K562 (cell line): ENCODE results near the gene NR1H3. TPM values are rescaled to one million over a fixed set of nuclear protein-coding genes. Genes with fewer than 3 reads are reported as not detected.

Source experiments
- ARID1B ChIP-seq: fragments of 450-650 bp; IDR thresholded peaks from 2 replicates; pipeline ENCODE4 v1.6.1; 2016; ENCODE audit warnings: antibody characterized with exemption, mild to moderate bottlenecking, inconsistent platforms
- BACH1 ChIP-seq: fragments of 200-800 bp; sonication (Bioruptor generic); IDR thresholded peaks from 2 replicates; pipeline ENCODE4 v1.6.1; 2016; ENCODE audit warnings: missing genetic modification characterization, missing compliant biosample characterization
- HDAC3 ChIP-seq: fragments of 450-650 bp; IDR thresholded peaks from 2 replicates; pipeline ENCODE4 v1.6.1; 2018; ENCODE audit warnings: borderline replicate concordance, mild to moderate bottlenecking, moderate library complexity; ENCODE audit not compliant: partially characterized antibody
- KHSRP ChIP-seq: fragments of 450-650 bp; IDR thresholded peaks from 2 replicates; pipeline ENCODE4 v1.6.1; 2017
- LCOR ChIP-seq: sonication (generic); formaldehyde crosslinking; IDR thresholded peaks from 2 replicates; pipeline ENCODE4 v1.8.0; 2022; ENCODE audit warnings: mild to moderate bottlenecking, missing genetic modification reagents
- POLR2A ChIP-seq: fragments of 450-650 bp; conservative IDR thresholded peaks from 2 replicates; pipeline ENCODE4 v1.6.1; 2016
- PRPF4 ChIP-seq: fragments of 200-400 bp; formaldehyde crosslinking; IDR thresholded peaks from one replicate; pipeline ENCODE4 v1.6.1; 2017; ENCODE audit warnings: low read length, low read depth, mild to moderate bottlenecking; ENCODE audit not compliant: insufficient read depth, poor library complexity, severe bottlenecking
- RAD21 ChIP-seq, 2 experiments: fragments of 250-450 bp in 1 of 2; fragments of 450-650 bp in 1 of 2; sonication (Bioruptor Pico) in 1 of 2; formaldehyde crosslinking in 1 of 2; IDR thresholded peaks in 1 of 2; conservative IDR thresholded peaks in 1 of 2; 2 replicates each; pipeline versions ENCODE4 v1.4.0 to v1.8.0; 2020 to 2022; ENCODE audit warnings: mild to moderate bottlenecking in 2 of 2, moderate library complexity in 1 of 2
- TFAM ChIP-seq: fragments of 250-450 bp; sonication (Bioruptor Pico); conservative IDR thresholded peaks from 2 replicates; pipeline ENCODE4 v1.5.0; 2021; ENCODE audit warnings: mild to moderate bottlenecking, moderate library complexity
- ZBTB1 ChIP-seq: sonication (generic); formaldehyde crosslinking; IDR thresholded peaks from 2 replicates; pipeline ENCODE4 v1.8.1; 2023; ENCODE audit warnings: missing genetic modification reagents, low read depth, mild to moderate bottlenecking, borderline replicate concordance
- ZNF197 ChIP-seq: fragments of 200-800 bp; sonication (Bioruptor generic); IDR thresholded peaks from 2 replicates; pipeline ENCODE4 v1.6.1; 2016; ENCODE audit warnings: low read depth, missing genetic modification characterization, missing compliant biosample characterization
- polyA plus RNA-seq, 8 experiments: library from polyadenylated mRNA; depleted of rRNA in 4 of 8; stranded (reverse) in 5 of 8; unstranded in 3 of 8; fragments of >200 nt; fragmentation: Nextera tagmentation in 2 of 8; fragmentation: Illumina TruSeq in 1 of 8; extraction: Ambion mirVana in 2 of 8; extraction: Trizol in 1 of 8; gene quantifications; 2 replicates each; pipeline versions ENCODE4 v1.2.1 to v1.2.3, GENCODE V29; 2011 to 2014; ENCODE audit warnings: inconsistent platforms in 1 of 8, missing spikeins in 1 of 8
- total RNA-seq, 7 experiments: library from RNA; depleted of rRNA in 6 of 7; stranded (reverse); fragments of >200 nt in 6 of 7; fragmentation: Illumina TruSeq in 2 of 7; extraction: Trizol in 2 of 7; gene quantifications; 2 replicates each; pipeline versions ENCODE4 v1.2.1 to v1.2.3, GENCODE V29; 2011 to 2021; ENCODE audit warnings: low replicate concordance in 1 of 7
- TF ChIP-seq, protein P1 (sequence below): sonication (generic); formaldehyde crosslinking; IDR thresholded peaks from 2 replicates; pipeline ENCODE4 v1.8.1; 2023; ENCODE audit warnings: mild to moderate bottlenecking, missing genetic modification reagents
- TF ChIP-seq, protein P2 (sequence below): fragments of 150-350 bp; IDR thresholded peaks from 2 replicates; pipeline ENCODE4 v1.6.1; 2014; ENCODE audit warnings: low read depth, mild to moderate bottlenecking, low read length, borderline replicate concordance
- TF ChIP-seq, protein P3 (sequence below): fragments of 450-650 bp; IDR thresholded peaks from 2 replicates; pipeline ENCODE4 v1.6.1; 2017; ENCODE audit warnings: antibody characterized with exemption, mild to moderate bottlenecking
- TF ChIP-seq, protein P4 (sequence below): fragments of 250-450 bp; sonication (Bioruptor Pico); IDR thresholded peaks from 2 replicates; pipeline ENCODE4 v1.8.0; 2021; ENCODE audit warnings: moderate library complexity, mild to moderate bottlenecking, inconsistent platforms

Gene NR1H3
- total and polyA plus RNA-seq, 9 of the 15 experiments (the other 6 are each of a cell fraction or from before 2014, with no cell fraction given) = 8.2 to 26.0 (median 11.9) TPM

DNA sequence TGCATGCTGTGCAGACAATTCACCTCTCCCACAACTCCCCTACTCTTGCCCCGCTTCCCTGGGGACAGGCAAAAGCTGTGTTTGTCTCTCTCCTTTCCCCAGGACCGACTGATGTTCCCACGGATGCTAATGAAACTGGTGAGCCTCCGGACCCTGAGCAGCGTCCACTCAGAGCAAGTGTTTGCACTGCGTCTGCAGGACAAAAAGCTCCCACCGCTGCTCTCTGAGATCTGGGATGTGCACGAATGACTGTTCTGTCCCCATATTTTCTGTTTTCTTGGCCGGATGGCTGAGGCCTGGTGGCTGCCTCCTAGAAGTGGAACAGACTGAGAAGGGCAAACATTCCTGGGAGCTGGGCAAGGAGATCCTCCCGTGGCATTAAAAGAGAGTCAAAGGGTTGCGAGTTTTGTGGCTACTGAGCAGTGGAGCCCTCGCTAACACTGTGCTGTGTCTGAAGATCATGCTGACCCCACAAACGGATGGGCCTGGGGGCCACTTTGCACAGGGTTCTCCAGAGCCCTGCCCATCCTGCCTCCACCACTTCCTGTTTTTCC, 10.7 kb downstream of the NR1H3 start (continued):
- TF ChIP-seq, protein P1, sequence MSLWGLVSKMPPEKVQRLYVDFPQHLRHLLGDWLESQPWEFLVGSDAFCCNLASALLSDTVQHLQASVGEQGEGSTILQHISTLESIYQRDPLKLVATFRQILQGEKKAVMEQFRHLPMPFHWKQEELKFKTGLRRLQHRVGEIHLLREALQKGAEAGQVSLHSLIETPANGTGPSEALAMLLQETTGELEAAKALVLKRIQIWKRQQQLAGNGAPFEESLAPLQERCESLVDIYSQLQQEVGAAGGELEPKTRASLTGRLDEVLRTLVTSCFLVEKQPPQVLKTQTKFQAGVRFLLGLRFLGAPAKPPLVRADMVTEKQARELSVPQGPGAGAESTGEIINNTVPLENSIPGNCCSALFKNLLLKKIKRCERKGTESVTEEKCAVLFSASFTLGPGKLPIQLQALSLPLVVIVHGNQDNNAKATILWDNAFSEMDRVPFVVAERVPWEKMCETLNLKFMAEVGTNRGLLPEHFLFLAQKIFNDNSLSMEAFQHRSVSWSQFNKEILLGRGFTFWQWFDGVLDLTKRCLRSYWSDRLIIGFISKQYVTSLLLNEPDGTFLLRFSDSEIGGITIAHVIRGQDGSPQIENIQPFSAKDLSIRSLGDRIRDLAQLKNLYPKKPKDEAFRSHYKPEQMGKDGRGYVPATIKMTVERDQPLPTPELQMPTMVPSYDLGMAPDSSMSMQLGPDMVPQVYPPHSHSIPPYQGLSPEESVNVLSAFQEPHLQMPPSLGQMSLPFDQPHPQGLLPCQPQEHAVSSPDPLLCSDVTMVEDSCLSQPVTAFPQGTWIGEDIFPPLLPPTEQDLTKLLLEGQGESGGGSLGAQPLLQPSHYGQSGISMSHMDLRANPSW = 0 out of 2 replicates have a peak, but pooled peaks have one; percentile 14
- TF ChIP-seq RAD21 (CRISPR knock-in tag; conservative IDR thresholded peaks at IDR 0.05 in 1 of 2, IDR thresholded peaks at IDR 0.05 in 1 of 2) = no peak
- no peak for TF ChIP-seq ZBTB1
- 0 out of 2 replicates have a peak, but pooled peaks have one; percentile 11 for TF ChIP-seq LCOR (CRISPR knock-in tag)
- no peak for TF ChIP-seq KHSRP
- TF ChIP-seq, protein P2, sequence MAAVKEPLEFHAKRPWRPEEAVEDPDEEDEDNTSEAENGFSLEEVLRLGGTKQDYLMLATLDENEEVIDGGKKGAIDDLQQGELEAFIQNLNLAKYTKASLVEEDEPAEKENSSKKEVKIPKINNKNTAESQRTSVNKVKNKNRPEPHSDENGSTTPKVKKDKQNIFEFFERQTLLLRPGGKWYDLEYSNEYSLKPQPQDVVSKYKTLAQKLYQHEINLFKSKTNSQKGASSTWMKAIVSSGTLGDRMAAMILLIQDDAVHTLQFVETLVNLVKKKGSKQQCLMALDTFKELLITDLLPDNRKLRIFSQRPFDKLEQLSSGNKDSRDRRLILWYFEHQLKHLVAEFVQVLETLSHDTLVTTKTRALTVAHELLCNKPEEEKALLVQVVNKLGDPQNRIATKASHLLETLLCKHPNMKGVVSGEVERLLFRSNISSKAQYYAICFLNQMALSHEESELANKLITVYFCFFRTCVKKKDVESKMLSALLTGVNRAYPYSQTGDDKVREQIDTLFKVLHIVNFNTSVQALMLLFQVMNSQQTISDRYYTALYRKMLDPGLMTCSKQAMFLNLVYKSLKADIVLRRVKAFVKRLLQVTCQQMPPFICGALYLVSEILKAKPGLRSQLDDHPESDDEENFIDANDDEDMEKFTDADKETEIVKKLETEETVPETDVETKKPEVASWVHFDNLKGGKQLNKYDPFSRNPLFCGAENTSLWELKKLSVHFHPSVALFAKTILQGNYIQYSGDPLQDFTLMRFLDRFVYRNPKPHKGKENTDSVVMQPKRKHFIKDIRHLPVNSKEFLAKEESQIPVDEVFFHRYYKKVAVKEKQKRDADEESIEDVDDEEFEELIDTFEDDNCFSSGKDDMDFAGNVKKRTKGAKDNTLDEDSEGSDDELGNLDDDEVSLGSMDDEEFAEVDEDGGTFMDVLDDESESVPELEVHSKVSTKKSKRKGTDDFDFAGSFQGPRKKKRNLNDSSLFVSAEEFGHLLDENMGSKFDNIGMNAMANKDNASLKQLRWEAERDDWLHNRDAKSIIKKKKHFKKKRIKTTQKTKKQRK = no peak
- no peak for TF ChIP-seq ARID1B
- TF ChIP-seq BACH1 = 0 out of 2 replicates have a peak, but pooled peaks have one; percentile 64
- no peak for TF ChIP-seq HDAC3
- TF ChIP-seq PRPF4 = no peak
- no peak for TF ChIP-seq POLR2A
- TF ChIP-seq, protein P3, sequence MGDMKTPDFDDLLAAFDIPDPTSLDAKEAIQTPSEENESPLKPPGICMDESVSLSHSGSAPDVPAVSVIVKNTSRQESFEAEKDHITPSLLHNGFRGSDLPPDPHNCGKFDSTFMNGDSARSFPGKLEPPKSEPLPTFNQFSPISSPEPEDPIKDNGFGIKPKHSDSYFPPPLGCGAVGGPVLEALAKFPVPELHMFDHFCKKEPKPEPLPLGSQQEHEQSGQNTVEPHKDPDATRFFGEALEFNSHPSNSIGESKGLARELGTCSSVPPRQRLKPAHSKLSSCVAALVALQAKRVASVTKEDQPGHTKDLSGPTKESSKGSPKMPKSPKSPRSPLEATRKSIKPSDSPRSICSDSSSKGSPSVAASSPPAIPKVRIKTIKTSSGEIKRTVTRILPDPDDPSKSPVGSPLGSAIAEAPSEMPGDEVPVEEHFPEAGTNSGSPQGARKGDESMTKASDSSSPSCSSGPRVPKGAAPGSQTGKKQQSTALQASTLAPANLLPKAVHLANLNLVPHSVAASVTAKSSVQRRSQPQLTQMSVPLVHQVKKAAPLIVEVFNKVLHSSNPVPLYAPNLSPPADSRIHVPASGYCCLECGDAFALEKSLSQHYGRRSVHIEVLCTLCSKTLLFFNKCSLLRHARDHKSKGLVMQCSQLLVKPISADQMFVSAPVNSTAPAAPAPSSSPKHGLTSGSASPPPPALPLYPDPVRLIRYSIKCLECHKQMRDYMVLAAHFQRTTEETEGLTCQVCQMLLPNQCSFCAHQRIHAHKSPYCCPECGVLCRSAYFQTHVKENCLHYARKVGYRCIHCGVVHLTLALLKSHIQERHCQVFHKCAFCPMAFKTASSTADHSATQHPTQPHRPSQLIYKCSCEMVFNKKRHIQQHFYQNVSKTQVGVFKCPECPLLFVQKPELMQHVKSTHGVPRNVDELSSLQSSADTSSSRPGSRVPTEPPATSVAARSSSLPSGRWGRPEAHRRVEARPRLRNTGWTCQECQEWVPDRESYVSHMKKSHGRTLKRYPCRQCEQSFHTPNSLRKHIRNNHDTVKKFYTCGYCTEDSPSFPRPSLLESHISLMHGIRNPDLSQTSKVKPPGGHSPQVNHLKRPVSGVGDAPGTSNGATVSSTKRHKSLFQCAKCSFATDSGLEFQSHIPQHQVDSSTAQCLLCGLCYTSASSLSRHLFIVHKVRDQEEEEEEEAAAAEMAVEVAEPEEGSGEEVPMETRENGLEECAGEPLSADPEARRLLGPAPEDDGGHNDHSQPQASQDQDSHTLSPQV = peak; percentile 75; the same call in 1 of the 2 replicates
- TF ChIP-seq, protein P4, sequence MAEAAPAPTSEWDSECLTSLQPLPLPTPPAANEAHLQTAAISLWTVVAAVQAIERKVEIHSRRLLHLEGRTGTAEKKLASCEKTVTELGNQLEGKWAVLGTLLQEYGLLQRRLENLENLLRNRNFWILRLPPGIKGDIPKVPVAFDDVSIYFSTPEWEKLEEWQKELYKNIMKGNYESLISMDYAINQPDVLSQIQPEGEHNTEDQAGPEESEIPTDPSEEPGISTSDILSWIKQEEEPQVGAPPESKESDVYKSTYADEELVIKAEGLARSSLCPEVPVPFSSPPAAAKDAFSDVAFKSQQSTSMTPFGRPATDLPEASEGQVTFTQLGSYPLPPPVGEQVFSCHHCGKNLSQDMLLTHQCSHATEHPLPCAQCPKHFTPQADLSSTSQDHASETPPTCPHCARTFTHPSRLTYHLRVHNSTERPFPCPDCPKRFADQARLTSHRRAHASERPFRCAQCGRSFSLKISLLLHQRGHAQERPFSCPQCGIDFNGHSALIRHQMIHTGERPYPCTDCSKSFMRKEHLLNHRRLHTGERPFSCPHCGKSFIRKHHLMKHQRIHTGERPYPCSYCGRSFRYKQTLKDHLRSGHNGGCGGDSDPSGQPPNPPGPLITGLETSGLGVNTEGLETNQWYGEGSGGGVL (CRISPR knock-in tag) = no peak
- TF ChIP-seq ZNF197 (CRISPR knock-in tag) = no peak
- TF ChIP-seq TFAM = no peak
